Glomerular endothelial cell (primary cell): ENCODE results near the gene RASA3. TPM values are rescaled to one million over a fixed set of nuclear protein-coding genes. Genes with fewer than 3 reads are reported as not detected.
"Not testable (repeated sequence)": the region's sequence is repeated elsewhere in the genome, so short reads cannot be mapped to it uniquely, and the experiment has no call there.

ENCODE experiments used
- DNase-seq: peaks from one replicate; pipeline ENCODE4 v3.0.0-alpha.2; 2011; ENCODE audit warnings: low read depth, low spot score; ENCODE audit errors: extremely low read depth
- total RNA-seq: library from RNA; depleted of rRNA; stranded (reverse); fragments of >200 nt; gene quantifications from 2 replicates; pipeline ENCODE4 v1.2.3, GENCODE V29; 2015

Gene RASA3
- total RNA-seq, 1 donor from 2014 or later: 73.2 TPM

DNA sequence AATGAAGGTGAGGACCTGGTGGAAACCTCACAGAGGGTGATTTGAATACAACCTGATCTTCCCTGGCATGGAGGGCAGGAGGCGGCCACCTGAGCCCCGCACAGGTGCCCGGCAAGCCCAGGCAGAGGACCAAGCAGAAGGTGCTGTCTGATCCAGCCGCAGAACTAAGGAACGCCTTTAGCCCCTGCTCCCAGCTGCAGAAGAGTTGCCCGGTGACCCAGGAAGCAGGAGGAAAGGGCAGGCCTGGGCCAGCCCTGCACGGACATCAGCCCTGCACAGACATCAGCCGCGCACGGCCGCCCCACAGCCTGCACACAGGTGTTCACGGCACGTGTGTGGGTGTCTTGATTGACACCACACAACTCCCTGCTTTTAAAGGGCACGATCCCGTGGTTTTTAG lies 43.1 kb downstream of the RASA3 start:
- no peak for DNase-seq

DNA sequence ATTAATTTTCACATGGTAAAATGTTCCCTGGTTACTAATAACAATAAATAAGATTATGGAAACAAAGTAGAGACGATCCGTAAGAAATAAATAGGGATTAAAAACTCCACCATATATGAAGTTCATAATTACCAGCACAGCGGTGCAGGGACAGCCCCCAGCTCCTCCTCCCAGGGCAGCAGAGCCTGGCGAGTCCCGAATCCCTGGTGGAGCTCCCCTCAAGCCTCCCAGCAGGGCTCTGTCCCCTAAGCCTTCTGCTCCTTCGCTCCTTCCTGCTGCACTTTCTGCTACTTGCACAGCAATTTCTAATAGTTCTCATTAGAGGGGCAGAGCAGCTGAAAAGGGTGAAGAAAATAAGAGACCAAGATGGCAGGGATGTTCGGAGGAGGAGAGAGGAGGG lies 43.6 kb downstream of the RASA3 start:
- no peak for DNase-seq

DNA sequence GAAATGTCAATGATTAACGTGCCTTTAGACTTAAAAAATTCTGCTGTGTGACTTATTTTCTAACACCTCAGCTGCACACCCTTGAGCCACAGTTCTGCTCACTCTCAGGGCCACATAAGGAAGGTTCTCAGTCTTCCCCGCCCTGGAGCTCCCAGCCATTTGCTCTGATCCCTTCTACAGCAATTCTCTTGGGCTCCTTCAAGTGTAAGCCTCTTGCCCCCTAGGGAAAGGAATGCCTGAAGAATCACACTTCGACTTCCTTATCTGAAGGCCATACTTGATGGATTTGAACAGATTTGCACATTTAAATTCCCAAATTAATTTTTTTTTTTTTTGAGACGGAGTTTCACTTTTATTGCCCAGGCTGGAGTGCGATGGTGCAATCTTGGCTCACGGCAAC lies 44.2 kb downstream of the RASA3 start:
- DNase-seq: no peak

DNA sequence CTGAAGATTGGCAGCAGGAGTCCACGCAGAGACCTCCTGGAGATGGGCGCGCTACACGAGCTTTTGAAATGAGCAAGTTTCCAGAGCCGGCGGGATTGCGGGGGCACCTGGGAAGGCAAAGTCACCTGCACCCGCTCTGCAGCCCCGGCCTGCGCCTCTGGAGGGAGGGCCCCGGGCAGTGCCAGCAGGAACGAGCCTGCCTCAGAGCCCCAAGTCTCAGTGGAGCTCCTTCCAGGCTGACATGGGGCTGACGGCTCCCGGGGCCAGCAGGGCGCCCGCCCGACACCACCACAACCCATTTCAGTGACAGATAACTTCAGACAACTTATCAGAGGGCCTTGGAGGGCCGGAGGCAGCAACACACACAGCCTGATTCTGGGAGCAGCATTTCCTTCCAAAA lies 45.0 kb downstream of the RASA3 start:
- DNase-seq: no peak

DNA sequence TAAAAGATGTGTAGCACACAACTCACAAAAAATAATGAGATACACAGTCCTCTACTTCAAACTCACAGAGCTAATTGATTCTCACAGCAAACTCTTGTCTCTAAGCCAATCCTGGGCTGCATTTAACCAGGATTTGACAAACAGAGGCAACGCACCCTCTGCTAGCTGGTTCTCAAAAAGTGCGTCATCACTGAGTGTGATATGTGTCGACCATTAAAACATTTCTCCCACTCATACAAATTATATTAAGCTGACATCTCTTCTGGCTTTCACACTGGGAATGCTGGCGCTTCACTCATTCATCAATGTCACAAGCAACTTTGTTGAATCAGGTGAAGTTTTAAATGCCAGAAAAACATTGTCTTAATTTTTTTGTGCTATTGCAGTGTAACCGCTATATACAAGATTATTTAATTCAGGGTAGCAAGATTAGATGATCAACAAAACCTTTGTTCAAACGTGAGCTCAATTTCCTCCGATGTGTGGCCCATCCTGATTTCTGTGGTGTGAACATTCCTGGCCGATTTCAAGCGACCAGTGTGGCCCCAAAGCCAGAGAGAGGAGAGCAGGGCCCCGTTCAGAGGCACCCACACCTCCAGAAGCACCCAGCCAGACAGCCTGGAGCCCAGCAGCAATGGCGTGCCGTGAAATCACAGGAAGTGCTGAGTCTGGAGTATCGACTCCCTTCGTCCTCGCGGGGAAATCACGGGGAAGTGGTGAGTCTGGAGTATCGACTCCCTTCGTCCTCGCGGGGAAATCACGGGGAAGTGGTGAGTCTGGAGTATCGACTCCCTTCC lies 49.4 kb downstream of the RASA3 start:
- DNase-seq: no peak

DNA sequence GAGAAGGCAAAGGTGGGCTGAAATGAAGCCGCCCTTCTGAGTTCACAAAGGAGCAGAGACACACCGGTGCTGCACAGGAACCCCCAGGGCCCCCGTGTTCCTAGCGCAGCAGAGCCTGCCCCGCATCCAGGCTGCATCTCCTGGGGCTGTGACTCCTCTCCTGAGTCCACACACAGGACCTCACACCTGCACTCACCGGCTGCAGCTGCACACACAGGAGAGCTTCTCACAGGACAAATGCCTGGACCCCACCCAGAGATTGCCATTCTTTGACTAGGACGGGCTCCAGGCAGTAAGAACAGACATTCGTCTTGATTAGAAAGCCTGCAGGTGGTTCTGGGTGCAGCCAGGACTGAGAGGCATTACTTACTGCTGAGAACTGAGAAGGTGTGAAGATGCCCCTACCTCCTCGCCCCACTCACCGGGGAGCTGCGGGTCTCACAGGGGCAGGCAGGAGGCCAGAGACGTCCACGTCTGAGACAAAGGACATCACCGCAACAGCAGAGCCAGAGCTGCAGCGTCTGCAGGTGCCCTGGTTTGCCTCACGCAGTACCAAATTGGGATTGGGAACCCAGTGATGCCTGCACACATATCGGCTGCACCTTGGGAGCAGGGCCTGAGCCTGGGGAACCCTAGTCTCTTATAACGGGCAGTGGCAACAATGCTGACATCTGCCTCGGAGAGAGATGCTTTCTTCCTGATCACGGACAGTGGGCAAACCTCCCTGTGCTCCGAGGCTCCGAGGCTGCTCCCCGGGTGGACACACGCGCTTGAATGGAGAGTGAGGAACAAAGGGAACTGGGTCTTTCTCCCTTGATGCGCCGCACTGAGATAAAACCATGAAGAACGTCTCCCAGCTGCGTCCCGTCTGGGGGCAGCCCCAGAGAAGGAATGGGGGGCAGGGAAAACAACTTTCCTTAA lies 50.4 kb downstream of the RASA3 start:
- no peak for DNase-seq

DNA sequence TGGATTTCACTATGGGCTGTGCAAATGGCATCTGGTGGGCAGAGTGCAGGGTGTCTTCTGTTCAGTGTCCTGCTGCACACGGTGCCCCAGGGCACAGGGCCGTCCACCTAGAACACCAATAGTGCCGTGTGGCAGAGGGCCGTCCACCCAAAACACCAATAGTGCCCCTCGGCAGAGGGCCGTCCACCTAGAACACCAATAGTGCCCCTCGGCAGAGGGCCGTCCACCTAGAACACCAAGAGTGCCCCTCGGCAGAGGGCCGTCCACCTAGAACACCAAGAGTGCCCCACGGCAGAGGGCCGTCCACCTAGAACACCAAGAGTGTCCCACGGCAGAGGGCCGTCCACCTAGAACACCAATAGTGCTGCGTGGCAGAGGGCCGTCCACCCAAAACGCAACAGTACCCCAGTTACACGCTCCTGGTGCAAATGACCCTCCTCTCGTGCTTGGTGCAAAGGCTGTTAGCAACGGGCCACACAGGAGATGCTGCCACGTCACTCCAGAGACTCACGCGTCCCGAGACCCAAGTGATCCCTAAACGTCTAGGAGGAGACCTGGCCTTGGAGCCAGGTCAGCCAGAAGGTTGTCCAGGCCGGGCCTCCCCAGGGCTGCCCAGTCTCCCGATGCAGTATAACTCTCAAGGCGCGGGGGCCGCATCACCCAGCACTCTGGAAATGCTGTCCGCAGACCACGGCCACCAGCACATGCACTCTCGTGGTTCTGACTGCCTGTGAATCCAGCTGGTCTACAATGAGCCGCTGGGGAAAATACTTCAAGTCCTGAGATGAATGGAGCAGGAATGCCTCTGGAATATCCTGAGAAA lies 51.5 kb downstream of the RASA3 start:
- DNase-seq: no peak

DNA sequence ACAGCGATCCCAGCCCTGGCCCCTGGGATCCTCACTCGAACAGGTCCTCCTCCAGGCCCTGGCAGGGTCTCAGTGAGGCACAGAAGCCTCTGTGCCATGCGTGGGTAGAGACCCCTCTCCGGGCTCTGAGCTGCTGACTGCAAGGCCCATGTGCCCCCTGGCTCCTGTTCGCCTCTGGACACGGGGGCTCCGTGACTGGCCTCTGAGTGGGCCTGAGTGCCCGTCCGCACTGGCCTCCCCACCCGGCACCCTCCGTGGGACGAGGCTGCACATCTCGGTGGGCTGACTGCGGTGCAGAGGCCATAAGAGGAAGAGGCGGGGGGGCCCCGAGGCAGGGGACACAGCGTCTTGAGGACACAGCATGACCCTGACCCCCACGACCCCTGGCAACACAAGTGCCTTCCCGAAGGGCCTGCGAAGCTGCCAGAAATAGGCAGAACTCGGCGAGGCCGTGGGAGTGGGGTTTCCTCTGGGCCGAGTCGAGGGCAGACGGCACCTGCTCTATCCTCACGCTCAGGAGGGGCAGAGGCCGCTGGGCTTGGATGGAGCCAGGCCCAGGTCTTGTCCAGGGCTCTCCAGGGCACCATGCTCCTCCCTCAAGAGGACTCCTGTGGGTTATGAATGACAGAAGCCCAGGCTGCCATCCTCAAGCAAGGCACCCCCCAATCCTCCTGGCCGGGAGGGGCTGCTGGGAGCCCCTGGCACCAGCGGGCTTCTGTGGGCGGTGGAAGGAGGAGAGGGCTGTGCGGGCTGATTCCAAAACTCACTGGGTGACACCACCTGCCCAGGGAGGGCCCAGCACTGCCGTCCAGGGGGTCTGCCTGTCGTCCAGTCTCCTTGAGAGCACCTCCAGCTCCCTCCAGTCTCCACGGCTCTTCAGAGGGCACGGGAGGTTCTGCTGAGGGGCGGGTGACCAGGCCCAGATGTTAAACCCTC lies 52.6 kb downstream of the RASA3 start:
- no peak for DNase-seq

DNA sequence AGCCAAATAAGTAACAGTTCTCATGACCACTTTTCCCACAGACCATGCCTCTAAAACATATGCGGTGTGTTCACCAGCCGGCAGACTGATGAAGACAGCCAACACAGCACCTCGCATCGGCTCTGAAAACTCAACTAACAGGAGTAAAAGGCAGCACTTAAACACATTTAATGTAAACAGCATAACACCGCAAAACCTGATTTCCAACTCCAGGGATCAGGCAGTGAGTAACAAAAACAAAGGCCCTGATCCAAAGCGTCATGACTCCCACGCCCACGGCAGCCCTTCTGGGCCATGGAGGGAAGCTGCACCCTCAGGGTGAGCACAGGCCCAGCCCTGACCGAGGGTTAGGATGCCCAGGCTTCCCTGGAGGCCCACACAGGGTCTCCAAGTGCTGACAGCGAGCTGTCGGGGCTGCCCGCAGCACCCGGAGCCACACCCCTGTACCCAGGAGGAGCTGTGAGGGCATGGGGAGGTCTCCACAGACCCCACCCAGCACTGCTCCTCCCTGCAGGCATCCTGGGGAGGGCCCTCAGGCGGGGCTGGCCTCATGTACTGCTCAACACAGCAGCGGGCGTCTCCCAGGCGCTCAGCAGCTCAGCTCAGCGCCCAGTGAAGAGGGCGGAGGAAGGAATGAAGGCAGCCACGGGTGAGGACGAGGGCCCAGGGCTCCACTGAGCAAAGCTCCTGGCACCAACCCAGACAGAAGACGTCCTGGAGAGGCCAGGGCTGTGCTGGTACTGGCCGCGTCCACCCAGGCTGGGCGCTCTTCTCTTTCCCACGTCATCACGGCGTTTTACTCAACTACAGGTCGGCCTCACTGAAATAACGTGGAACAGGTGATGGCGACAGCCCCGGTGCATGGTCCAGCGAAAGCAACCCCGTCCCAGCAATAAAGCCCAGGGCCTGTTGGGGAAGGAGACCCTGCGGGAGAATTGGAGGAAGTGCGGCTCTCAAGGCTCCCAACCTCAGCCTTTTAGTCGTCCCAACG lies 53.7 kb downstream of the RASA3 start:
- DNase-seq: no peak

DNA sequence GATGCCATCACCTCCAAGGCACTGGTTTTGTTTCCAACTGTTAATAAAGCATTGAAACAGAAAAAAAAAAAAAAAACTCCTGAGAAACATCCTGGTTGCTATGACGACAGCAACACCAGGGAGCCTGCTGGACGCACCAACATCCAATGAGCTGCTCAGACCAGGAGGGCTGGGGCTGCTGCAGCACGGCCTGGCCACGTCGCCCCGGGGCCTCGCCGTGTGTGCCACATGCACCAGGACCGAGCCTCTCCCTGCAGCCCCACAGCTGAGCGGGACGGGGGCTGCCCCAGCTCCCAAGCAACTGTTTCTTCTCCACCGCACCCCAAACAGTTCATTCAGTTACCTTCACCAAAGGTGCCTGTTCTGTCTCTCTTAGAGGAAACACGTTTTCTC lies 54.5 kb downstream of the RASA3 start:
- no peak for DNase-seq

DNA sequence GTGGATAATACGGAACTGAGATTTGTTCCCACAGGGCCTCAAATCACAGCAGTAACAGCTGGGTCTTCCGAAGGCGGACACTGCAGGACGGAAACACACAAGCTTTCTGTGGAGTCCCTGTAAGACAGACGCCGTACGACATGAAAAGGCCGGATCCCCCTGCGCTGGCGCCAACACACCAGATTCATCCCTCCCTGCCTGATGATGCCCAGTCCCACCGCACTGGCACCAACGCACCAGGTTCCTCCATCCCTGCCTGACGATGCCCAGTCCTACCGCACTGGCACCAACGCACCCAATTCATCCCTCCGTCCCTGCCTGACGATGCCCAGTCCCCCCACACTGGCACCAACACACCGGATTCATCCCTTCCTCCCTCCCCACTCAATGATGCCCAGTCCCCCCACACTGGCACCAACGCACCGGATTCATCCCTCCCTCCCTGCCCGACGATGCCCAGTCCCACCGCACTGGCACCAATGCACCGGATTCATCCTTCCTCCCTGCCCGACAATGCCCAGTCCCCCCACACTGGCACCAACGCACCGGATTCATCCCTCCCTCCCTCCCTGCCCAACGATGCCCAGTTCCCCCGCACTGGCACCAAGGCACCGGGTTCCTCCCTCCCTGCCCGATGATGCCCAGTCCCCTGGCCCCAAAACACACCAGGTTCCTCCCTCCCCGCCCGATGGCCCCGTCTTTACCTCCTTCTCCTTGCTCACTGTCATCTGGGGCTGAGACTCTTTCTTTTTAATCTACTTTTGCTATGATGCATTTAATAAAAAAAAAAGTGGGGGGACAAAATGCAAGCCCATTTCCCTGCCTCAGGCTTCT lies 55.1 kb downstream of the RASA3 start:
- DNase-seq: no peak

DNA sequence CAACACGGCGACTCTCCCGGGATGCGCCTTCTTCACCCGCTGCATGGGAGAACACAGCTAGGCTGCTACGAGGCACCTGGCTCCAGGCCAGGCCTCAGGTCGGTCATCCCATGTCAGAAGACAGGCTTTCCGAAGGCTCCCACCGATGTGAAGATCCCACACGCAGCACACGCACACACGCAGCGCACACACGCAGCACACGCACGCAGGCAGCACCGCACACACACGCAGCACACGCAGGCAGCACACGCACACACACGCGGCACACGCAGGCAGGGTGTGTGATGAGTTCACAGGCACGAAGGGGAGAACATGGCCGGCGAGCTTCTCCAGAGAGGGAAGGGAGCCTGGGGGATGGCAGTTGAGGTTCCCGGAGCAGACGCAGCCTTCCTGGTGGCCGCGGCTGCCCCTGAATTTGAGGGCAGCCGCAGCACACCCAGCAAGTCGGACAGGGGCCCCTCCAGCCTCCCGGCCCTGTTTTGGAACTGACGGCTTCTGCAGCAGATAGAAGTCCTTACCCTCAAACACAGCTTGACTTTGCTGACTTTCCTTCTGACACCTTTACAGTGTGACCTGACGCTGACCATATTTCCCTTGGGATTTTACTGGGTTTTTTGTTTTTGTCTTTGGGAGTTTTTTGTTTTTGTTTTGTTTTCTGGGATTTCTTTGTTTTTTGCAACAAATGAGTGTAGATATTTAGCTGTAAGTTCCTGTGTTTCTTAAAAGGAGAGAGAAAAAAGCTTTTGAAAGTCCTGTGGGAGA lies 55.9 kb downstream of the RASA3 start:
- DNase-seq: no peak

DNA sequence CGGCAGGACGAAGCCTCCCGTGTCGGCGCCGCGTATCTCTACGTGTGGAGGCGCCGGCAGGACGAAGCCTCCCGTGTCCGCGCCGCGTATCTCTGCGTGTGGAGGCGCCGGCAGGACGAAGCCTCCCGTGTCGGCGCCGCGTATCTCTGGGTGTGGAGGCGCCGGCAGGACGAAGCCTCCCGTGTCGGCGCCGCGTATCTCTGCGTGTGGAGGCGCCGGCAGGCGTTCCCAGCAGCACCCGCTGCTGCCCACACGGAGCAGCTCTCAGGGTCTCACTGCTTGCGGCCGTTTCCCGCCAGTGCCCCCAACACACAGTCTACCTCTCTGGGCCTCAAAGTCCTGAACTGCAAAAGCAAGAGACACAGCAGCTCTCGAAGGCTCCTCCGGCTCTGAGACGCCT lies 56.6 kb downstream of the RASA3 start:
- DNase-seq: not testable (repeated sequence)

DNA sequence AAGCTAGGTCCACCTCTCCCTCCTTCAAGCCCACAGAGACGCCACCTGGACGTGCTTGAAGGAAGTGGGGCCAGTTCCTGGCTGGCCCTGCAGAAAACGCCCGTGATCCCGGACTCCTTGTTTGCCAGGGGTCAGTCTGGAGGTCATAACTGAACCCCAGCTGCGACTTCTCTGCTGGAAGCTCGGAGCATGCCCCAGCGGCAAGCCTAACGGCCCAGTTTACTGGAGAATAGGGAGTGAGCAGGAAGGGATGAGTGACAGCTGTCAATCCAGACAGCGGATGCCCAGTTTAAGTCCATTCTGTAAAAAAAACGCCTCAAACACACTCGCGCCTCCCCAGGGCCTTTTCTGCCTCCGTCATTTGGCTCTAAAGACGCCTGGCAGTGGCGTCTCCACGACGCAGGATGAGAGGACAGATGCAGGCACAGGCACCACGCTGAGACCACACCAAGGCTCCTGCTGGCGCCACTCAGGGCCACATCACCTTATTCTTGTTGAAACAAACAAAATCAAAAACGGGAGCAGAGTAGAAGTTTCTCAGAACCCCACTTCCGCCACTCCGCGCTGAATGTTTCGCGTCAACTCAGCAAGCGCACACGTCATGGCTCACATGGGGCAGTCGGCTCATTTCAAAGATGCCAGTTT lies 57.6 kb downstream of the RASA3 start:
- no peak for DNase-seq

DNA sequence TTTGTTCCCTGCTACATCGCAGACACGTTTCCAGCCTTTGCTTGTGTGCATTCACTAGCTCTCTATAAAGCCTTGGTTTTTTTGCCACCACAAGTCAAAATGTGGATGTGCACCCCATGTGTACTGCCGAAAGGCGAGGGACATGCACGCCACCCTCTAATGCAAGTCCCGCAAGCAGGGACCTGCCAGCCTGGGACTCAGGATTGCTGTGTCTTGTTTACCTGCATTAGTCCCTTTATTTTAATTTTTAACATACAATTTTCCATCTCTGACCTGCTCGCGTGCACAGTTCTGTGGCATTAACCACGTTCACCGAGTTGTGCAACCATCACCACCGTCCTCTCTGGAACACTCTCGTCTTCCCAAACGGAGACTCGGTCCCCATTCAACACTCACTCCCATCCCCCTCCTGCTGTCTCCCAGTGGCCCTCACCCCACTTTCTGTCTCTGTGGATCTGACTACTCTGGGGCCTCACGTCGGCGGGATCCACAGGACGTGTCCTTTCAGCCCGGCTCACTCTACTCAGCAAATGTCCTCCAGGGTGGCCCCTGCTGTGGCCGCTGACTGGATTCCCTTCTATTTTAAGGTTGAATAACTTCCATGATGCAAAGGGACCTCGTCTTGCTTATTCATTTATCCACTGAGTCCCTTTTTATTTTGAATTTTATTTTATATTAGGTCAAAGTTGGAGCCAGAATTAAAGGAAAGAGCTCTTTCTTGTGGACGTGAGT lies 58.4 kb downstream of the RASA3 start:
- no peak for DNase-seq

DNA sequence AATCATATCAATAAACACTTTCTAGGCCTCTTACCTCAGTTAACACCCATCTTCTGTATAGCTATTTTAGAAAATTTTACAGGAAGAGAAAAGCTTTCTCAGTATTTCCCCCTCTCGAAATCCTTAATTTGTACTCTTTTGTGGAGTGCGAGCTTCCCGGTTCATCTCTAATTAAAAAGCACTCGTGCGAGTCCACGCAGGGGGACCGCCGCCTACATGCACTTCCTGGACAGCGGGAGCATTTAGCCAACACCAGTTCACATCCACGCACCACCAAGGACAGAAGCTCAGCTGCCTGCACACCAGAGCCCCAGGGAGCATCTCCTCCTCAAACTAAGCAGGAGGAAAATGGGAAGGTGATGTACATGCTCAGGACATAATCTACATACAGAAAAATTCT lies 60.0 kb downstream of the RASA3 start:
- DNase-seq: no peak
